Activated CD8-positive, alpha-beta memory T cell treated with anti-CD3 and anti-CD28 coated beads for 48 hours (primary cell): ENCODE measurements around the gene EDNRA.

Source experiments
- DNase-seq, 3 experiments: peaks; one replicate each; pipeline ENCODE4 v3.0.0-alpha.2; 2020; ENCODE audit warnings: low read depth in 2 of 3, low spot score in 2 of 3

EDNRA gene

GRCh38 chr4:147496500-147496899 lies 15.6 kb downstream of the EDNRA start:
- no peak for DNase-seq

GRCh38 chr4:147498031-147498660 lies 17.2 kb downstream of the EDNRA start:
- DNase-seq: no peak

- no peak for DNase-seq
Observed at GRCh38 chr4:147508346-147508745, 27.4 kb downstream of the EDNRA start.

GRCh38 chr4:147509386-147509785 lies 28.5 kb downstream of the EDNRA start:
- no peak for DNase-seq

GRCh38 chr4:147510962-147511668 lies 30.2 kb downstream of the EDNRA start:
- no peak for DNase-seq

- DNase-seq: no peak
Observed at GRCh38 chr4:147513091-147513490, 32.2 kb downstream of the EDNRA start.

GRCh38 chr4:147513952-147514351 lies 33.1 kb downstream of the EDNRA start:
- no peak for DNase-seq

GRCh38 chr4:147515220-147515936 lies 34.5 kb downstream of the EDNRA start:
- DNase-seq: no peak

- DNase-seq: no peak
Observed at GRCh38 chr4:147516133-147516532, 35.2 kb downstream of the EDNRA start.

GRCh38 chr4:147518086-147518485 lies 37.2 kb downstream of the EDNRA start:
- no peak for DNase-seq

- no peak for DNase-seq
Observed at GRCh38 chr4:147518846-147519767, 38.2 kb downstream of the EDNRA start.

- DNase-seq: no peak
Observed at GRCh38 chr4:147524601-147525000, 43.7 kb downstream of the EDNRA start.

GRCh38 chr4:147525494-147526271 lies 44.8 kb downstream of the EDNRA start:
- no peak for DNase-seq

- DNase-seq: no peak
Observed at GRCh38 chr4:147526272-147526654, 45.4 kb downstream of the EDNRA start.

- no peak for DNase-seq
Observed at GRCh38 chr4:147528054-147528453, 47.2 kb downstream of the EDNRA start.

- no peak for DNase-seq
Observed at GRCh38 chr4:147530134-147530533, 49.2 kb downstream of the EDNRA start.

- DNase-seq: no peak
Observed at GRCh38 chr4:147530723-147531122, 49.8 kb downstream of the EDNRA start.

- no peak for DNase-seq
Observed at GRCh38 chr4:147532896-147533295, 52.0 kb downstream of the EDNRA start.

GRCh38 chr4:147533331-147533730 lies 52.4 kb downstream of the EDNRA start:
- no peak for DNase-seq

- DNase-seq: no peak
Observed at GRCh38 chr4:147535124-147535523, 54.2 kb downstream of the EDNRA start.
